GM10266 (cell line): ENCODE data around the gene ST8SIA6.

Experiments used
- DNase-seq: peaks from one replicate; pipeline ENCODE4 v3.0.0; 2012; ENCODE audit errors: extremely low spot score
- TF ChIP-seq, protein P1 (sequence below): IDR thresholded peaks from 2 replicates; pipeline ENCODE4 v1.5.1; 2012; ENCODE audit warnings: mild to moderate bottlenecking, low read depth; ENCODE audit not compliant: control insufficient read depth, insufficient read depth; ENCODE audit errors: missing control alignments

ST8SIA6 gene

DNA sequence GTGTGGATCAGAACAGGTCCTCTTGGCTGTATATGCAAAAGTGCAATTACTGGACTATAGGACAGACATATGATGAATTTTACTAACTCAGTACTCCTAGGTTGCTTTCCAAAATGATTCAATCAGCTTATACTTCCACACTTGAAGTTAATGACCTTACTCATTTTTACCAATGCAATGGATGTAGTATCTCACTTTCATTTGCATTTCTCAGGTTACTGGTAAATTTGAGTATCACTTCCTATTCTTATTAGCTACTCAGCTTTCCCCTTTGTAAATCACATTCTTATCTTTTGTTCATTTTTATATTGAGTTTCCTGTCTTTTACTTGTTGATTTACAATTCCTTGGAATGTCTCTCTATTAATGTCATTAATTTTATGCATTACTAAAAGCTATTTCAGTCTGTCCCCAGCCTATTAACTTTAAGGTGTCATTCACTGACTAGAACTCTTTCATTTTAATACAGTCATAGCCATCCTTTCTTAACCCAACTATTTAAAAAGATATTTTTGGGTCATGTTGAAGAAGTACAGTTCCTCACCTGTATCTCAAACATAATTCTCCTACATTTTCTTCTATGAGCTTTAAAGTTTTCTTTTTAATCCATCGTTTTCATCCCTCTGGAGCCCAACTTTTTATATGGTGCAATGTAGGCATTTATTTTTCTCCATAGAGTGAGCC lies 137.8 kb downstream of the ST8SIA6 start:
- TF ChIP-seq, protein P1, sequence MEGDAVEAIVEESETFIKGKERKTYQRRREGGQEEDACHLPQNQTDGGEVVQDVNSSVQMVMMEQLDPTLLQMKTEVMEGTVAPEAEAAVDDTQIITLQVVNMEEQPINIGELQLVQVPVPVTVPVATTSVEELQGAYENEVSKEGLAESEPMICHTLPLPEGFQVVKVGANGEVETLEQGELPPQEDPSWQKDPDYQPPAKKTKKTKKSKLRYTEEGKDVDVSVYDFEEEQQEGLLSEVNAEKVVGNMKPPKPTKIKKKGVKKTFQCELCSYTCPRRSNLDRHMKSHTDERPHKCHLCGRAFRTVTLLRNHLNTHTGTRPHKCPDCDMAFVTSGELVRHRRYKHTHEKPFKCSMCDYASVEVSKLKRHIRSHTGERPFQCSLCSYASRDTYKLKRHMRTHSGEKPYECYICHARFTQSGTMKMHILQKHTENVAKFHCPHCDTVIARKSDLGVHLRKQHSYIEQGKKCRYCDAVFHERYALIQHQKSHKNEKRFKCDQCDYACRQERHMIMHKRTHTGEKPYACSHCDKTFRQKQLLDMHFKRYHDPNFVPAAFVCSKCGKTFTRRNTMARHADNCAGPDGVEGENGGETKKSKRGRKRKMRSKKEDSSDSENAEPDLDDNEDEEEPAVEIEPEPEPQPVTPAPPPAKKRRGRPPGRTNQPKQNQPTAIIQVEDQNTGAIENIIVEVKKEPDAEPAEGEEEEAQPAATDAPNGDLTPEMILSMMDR = no peak
- DNase-seq = no peak

DNA sequence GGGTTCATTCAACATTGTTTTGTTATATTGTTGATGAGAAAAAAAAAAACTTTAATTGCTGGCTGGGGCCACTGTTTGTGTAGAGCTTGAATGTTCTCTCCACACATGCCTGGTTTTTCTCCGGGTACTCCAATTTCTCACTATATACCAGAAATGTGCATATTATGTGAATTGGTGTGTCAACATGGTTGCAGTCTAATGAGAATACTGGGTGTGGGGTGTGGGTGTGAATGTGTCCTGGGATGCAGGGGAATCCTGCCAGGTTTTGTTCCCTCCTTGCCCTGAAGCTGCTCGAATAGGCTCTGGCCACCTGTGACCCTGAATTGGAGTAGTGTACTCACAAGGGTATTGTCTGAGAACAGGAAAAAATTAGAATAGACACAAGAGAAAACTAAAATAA lies 145.0 kb downstream of the ST8SIA6 start:
- TF ChIP-seq, protein P1 = no peak
- DNase-seq = no peak

DNA sequence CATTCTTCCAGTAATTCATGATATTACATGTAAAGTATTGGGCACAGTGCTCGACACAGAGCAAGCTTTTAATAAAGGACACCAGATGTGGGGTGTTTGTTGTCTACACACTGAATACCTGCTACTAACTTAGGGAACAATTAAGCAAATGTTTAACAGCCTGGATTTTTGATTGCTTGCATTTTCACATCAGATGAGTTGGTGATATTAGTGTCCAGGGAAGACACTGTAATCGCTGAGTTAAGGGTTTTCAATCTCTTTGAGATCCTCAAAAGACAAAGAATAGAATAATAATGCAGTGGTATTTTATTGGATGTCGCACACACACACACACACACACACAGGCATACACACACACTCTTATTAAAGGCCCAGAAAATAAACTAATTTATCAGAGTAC lies 147.3 kb downstream of the ST8SIA6 start:
- TF ChIP-seq, protein P1 = no peak
- no peak for DNase-seq

DNA sequence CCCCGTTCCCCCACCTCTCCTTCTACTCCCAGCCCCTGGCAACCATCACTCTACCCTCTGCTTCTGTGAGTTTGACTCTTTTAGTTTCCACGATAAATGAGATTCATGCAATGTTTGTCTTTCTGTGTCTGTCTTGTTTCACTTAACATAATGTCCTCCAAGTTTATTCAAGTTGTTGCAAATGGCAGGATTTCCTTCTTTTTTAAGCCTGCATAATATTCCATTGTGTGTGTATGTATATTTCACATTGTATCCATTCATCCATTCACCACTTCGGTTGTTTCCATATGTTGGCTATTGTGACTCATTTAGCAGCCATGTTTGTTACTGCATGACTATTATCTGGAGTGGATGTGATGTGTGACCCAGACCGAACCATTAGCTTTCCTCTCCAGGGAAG lies 162.0 kb downstream of the ST8SIA6 start:
- TF ChIP-seq, protein P1 = no peak
- no peak for DNase-seq

DNA sequence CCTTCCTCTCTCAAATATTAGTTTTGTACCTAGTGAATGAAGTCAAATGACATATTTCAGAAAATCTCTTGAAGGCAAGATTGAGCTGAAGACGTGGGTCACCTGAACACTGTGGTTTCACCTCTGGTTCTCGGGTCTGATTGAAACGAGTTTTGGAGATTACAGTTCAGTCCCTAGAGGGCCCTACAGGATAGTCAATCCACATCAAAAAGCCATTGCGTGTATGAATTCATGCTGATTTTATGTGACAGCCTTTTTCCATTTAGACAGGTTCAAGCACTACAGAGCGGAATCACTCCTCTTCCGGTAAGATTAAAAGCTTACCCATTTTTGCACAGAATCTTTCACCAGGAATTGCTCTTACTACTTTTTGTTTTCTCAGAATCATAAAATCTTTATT lies 164.2 kb downstream of the ST8SIA6 start:
- no peak for DNase-seq
- TF ChIP-seq, protein P1 = no peak

DNA sequence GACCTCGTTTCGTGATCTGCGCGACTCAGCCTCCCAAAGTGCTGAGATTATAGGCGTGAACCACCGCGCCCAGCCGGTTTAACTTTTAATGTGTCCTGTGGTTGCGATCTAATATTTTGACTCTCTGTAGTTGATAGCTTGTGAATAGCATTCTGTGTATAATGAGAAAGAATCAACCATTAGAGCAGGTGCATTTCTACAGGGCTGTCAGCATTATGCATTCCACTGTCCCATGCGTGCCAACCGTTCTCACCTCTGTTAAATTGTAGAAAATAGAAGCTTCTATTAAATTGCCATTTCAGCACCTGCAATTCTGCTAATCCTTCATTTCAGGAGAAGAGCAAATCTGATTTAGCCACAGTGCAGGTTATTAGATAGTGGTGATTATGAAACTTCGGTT lies 164.6 kb downstream of the ST8SIA6 start:
- TF ChIP-seq, protein P1 = no peak
- DNase-seq = no peak
